ENCODE measurements around the gene EFNA5.

Gene EFNA5

GRCh38 chr5:107567901-107568671 is 102.7 kb downstream of the EFNA5 start:
- no peak for DNase-seq

DNA sequence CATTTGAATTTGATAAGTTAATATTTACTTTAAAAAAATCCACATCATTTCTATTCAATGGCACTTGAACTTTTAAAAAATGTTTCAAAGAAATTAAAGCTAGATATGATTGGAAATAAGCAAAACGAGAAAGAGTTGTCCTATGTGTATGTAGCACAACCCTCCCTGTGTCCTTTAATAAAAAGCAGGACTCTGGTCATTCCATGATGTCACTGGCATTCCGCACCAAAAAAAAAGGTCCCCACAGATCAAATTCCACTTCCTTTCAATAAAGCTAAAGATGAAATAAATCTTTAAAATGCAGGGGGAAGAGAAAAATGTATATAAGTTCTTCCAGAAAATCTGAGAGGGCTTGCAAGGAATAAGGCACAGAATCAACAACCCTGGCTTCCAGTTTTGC is 103.8 kb downstream of the EFNA5 start:
- DNase-seq: no peak

GRCh38 chr5:107565791-107566767 is 104.7 kb downstream of the EFNA5 start:
- no peak for DNase-seq

DNA sequence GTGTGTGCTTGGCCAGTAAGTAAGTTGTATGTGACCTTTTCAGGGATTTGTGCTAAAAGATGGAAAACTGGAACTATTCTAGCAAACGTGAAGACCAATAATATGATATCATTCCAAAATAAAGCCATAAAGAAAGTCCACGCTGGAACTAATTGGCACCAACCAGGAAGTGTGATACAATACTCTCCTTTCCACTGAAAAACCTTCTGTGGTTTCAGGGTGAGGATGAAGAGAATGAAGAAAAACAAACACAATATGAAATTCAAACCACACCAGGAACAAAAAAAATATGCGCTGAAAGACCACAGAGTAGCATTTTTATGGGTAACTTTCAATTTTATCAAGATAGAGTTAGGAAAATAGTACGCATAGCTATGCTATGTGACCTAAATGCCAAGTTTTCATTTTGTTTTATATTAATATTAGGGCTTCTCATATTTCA is 105.8 kb downstream of the EFNA5 start:
- DNase-seq: no peak

GRCh38 chr5:107563959-107564544 is 106.7 kb downstream of the EFNA5 start:
- DNase-seq: no peak

GRCh38 chr5:107560377-107560776 is 110.4 kb downstream of the EFNA5 start:
- no peak for DNase-seq

DNA sequence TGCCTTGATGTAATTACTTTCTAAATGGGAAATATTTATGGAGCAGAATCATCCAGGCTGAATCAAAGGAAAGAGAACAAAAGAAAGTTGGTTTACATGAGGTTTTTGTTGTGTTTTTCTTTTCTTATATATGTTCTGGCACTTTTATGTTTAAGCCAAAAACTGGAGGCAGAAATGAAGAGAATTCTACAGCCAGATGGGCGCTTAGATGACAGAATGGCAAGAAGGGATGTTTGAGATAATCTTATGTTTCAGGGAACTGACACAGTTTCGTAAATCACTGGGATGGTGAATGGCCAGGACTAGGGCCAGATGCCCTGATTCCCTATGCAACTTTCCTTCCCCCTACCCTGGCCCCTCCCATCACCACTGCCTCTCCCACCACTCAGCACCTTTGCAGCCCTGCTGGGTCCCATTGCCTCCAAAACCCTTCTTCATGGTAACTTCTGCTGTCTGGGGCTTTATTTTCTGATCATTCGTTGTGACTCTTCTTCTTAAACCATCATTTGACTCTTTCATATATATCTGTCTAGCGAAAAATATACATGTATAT is 111.8 kb downstream of the EFNA5 start:
- no peak for DNase-seq

DNA sequence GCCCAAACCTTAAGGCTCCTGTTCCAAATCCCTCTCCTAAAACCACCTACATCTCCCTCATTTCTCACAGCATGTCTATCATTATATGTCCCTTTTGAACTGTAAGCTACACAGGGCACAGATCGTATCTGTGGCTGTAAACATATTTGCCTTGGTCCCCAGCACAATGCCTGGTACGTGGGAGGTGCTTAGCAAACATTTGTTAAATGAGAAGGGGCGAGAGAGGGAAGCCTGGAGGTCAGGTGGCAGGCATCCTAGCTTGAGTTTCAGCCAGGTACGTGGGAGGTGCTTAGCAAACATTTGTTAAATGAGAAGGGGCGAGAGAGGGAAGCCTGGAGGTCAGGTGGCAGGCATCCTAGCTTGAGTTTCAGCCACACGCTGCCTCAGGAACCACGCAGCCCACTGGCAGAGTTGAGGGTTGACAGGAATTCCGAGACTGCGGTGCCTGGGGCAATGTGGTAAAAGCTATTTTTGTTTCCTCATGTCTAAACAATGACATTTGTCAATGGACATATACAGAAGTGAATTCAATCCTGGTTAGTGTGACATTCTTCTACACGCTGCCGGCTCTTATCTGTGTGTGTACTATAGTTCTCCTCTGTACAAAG is 113.6 kb downstream of the EFNA5 start:
- DNase-seq: peak; percentile 48

DNA sequence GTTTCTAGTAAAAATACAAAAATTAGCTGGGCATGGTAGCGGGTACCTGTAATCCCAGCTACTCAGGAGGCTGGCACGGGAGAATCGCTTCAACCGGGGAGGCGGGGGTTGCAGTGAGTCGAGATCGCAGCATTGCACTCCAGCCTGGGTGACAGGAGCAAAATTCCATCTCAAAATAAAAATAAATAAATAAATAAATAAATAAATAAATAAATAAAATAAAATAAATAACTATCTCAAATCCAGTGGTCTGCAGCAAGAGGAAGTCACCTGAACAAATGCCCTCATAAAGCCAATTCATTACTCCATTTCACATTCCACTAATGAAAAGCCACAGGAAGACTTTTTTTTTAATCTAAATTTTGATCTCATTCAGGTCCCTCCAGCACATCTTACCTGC is 114.2 kb downstream of the EFNA5 start:
- no peak for DNase-seq

DNA sequence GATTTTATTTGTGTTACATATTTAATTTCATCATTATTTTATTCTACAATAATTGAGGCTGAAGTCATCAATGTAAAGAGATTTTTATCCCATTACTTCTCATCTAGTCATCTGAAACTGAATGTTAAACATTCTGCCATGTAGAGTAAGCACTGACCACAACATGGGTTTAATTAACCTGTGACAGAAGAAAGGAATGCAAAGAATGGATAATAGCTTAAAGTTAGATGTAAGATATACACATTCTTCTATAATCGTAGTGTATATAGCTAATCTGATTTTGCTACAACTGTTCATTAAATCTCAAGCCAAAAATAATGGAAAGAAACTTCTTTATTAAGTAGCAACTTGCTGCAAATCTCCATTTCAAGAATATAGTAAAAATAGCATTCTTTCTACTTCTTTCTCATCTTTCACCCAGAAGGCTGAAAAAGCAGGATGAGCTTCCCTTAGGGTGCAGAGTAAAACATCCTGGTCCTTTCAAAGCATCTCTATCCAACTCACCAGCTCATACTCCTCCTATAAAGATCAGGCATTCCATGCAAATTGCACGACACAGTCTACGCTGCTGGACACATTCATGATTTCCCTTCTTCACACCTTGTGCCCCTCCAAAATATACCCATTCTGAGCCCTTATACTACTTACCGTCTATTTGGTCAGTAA is 115.2 kb downstream of the EFNA5 start:
- DNase-seq: peak; percentile 34

GRCh38 chr5:107554776-107555424 is 115.8 kb downstream of the EFNA5 start:
- DNase-seq: no peak

- no peak for DNase-seq
Observed at GRCh38 chr5:107553117-107553555, 117.6 kb downstream of the EFNA5 start.

GRCh38 chr5:107551088-107551487 is 119.6 kb downstream of the EFNA5 start:
- DNase-seq: no peak

GRCh38 chr5:107549567-107549966 is 121.2 kb downstream of the EFNA5 start:
- DNase-seq: no peak

GRCh38 chr5:107548477-107548876 is 122.3 kb downstream of the EFNA5 start:
- DNase-seq: no peak

- no peak for DNase-seq
Observed at GRCh38 chr5:107546719-107547118, 124.0 kb downstream of the EFNA5 start.

GRCh38 chr5:107545486-107545885 is 125.3 kb downstream of the EFNA5 start:
- DNase-seq: no peak

DNA sequence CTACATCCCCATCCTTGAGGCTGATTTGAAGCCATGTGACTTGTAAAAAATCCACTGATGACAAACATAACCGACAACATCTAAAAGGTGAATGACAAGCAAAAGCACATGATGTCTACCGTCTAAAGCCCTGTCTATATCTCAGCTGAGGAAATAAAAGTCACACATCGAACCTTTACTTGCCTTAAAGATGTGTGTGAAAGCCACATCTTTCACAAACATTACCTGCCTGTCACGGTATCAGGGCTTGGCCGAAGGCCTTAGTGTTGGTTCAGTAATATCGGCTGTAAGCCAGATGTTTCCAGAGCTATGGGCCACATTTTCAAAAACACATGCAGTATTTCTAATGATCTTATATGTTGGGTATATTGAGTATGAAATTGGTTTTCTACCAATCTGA is 125.8 kb downstream of the EFNA5 start:
- no peak for DNase-seq

DNA sequence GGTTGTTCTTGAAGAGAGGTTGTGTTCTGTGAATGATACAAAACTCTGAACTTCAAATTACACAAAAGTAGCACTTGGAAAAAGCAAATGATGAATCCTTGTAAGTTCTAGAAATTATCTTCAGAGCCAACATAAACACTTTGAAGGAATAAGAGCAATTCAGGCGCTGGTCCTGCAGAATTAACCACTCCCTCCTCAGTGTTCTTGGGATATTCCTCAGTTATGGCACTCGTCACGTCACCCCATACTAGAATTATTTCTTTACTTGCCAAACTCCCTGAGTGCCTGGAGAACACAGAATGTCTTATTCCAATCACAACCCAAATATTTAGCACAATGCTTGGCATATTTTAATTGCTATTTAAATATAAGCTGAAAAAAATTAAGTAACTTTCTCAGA is 126.3 kb downstream of the EFNA5 start:
- DNase-seq: no peak

- no peak for DNase-seq
Observed at GRCh38 chr5:107543868-107544267, 126.9 kb downstream of the EFNA5 start.

DNA sequence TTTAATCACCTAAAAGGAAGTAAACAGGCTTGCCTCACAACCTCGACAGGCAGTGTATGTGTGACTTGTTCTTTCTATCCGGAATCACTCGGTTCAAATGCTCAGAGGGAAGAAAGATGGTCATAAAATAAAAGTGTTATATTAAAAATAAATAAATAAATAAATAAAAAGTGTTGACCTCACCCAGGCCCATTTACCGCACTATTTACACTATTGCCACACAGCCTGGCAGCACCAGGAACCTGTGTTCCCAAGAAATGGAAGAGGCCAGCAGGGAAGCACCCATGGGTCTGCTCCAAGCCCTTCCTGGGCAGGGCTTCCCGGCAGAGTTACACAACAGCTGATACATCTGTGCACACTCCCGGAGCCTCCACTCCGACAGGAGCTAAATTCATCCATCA is 127.9 kb downstream of the EFNA5 start:
- peak; percentile 72 for DNase-seq

DNA sequence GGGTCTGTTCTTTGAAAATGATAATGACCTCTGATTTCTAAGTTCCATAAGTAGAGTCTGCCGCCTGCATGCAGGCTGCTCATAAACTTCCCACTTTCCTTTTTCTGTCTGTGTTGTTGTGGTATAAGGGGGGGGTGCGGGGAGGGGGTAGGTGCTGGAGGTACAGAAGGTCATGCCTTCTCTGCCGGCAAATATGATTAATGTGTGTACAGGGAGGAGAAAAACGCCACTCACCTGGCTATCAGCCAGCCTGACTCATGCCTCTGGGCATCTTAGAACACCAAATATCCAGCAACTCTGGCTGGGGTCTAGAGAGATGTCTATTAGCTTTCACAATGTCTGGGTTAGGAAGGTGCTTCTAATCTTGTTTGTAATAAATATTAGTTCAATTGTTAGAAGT is 128.3 kb downstream of the EFNA5 start:
- DNase-seq: peak; percentile 89
